DOHH2 (cell line): Measurements from ENCODE around the gene PLSCR4.

Experiments used
- EZH2phosphoT487 ChIP-seq: fragments of 200-600 bp; sonication (generic); IDR thresholded peaks from 2 replicates; pipeline ENCODE4 v1.6.1; 2017; ENCODE audit warnings: borderline replicate concordance, mild to moderate bottlenecking, antibody characterized with exemption, low read length, moderate library complexity, mixed read lengths
- TF ChIP-seq, protein P1 (sequence below): fragments of 200-600 bp; sonication (generic); IDR thresholded peaks from one replicate; pipeline ENCODE4 v1.5.1; 2014; ENCODE audit warnings: antibody characterized with exemption, mild to moderate bottlenecking, low read depth, low read length; ENCODE audit not compliant: poor library complexity, severe bottlenecking

DNA sequence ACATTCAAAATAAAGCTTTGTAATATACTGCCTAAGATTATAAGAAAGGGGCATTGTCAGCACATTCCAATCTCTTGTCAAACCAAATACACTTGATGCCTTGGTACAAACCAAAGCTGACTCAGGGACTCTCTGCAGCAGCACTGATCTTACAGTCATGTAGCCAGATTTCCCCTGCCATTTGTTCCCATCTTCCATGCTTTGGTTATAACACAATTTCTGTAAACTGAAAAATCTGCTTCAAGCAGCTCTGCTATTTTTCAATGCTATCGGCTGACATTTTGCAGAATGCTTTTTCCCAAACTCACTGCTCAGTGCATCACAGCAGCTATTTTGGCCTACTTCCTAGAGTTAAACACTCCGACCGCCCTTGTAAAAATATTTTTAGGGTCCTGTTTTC lies 108.1 kb downstream of the PLSCR4 start:
- TF ChIP-seq, protein P1, sequence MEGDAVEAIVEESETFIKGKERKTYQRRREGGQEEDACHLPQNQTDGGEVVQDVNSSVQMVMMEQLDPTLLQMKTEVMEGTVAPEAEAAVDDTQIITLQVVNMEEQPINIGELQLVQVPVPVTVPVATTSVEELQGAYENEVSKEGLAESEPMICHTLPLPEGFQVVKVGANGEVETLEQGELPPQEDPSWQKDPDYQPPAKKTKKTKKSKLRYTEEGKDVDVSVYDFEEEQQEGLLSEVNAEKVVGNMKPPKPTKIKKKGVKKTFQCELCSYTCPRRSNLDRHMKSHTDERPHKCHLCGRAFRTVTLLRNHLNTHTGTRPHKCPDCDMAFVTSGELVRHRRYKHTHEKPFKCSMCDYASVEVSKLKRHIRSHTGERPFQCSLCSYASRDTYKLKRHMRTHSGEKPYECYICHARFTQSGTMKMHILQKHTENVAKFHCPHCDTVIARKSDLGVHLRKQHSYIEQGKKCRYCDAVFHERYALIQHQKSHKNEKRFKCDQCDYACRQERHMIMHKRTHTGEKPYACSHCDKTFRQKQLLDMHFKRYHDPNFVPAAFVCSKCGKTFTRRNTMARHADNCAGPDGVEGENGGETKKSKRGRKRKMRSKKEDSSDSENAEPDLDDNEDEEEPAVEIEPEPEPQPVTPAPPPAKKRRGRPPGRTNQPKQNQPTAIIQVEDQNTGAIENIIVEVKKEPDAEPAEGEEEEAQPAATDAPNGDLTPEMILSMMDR = no peak
- no peak for TF ChIP-seq EZH2phosphoT487
